ENCODE measurements around the gene ARHGAP8. TPM values are rescaled to one million over a fixed set of nuclear protein-coding genes. Genes with fewer than 3 reads are reported as not detected.

Gene ARHGAP8
- total RNA-seq, 1 donor from 2014 or later, result 8.2 TPM

GRCh38 chr22:44764974-44765373, 12.6 kb downstream of the ARHGAP8 start:
- no peak for DNase-seq (ENCODE audit: low spot score)

GRCh38 chr22:44765571-44766285, 13.4 kb downstream of the ARHGAP8 start:
- no peak for DNase-seq (ENCODE audit: low spot score)

- DNase-seq (ENCODE audit: low spot score), result no peak
Observed at GRCh38 chr22:44773082-44773481, 20.7 kb downstream of the ARHGAP8 start.

- DNase-seq (ENCODE audit: low spot score), result no peak
Observed at GRCh38 chr22:44775862-44776261, 23.5 kb downstream of the ARHGAP8 start.

- DNase-seq (ENCODE audit: low spot score), result no peak
Observed at GRCh38 chr22:44776605-44777363, 24.4 kb downstream of the ARHGAP8 start.

GRCh38 chr22:44777364-44777755, 25.0 kb downstream of the ARHGAP8 start:
- no peak for DNase-seq (ENCODE audit: low spot score)

GRCh38 chr22:44780876-44781449, 28.6 kb downstream of the ARHGAP8 start:
- no peak for DNase-seq (ENCODE audit: low spot score)

- DNase-seq (ENCODE audit: low spot score), result no peak
Observed at GRCh38 chr22:44782363-44782963, 30.1 kb downstream of the ARHGAP8 start.

- DNase-seq (ENCODE audit: low spot score), result no peak
Observed at GRCh38 chr22:44783091-44783490, 30.7 kb downstream of the ARHGAP8 start.

- no peak for DNase-seq (ENCODE audit: low spot score)
Observed at GRCh38 chr22:44783581-44783980, 31.2 kb downstream of the ARHGAP8 start.

- DNase-seq (ENCODE audit: low spot score), result no peak
Observed at GRCh38 chr22:44786136-44786535, 33.8 kb downstream of the ARHGAP8 start.

GRCh38 chr22:44786610-44787009, 34.2 kb downstream of the ARHGAP8 start:
- no peak for DNase-seq (ENCODE audit: low spot score)

- DNase-seq (ENCODE audit: low spot score), result no peak
Observed at GRCh38 chr22:44787832-44788231, 35.5 kb downstream of the ARHGAP8 start.

GRCh38 chr22:44793106-44793505, 40.7 kb downstream of the ARHGAP8 start:
- no peak for DNase-seq (ENCODE audit: low spot score)

GRCh38 chr22:44793506-44794172, 41.3 kb downstream of the ARHGAP8 start:
- no peak for DNase-seq (ENCODE audit: low spot score)

GRCh38 chr22:44795701-44796630, 43.6 kb downstream of the ARHGAP8 start:
- no peak for DNase-seq (ENCODE audit: low spot score)

- DNase-seq (ENCODE audit: low spot score), result no peak
Observed at GRCh38 chr22:44797181-44797725, 44.9 kb downstream of the ARHGAP8 start.

- no peak for DNase-seq (ENCODE audit: low spot score)
Observed at GRCh38 chr22:44799077-44799945, 46.9 kb downstream of the ARHGAP8 start.

Measured in mesenteric fat pad (tissue), 1 donor.